ENCODE results near the gene FRMD1. TPM values are rescaled to one million over a fixed set of nuclear protein-coding genes. Genes with fewer than 3 reads are reported as not detected.

The FRMD1 gene
- polyA plus RNA-seq, 6 donors from 2014 or later, result not detected

DNA sequence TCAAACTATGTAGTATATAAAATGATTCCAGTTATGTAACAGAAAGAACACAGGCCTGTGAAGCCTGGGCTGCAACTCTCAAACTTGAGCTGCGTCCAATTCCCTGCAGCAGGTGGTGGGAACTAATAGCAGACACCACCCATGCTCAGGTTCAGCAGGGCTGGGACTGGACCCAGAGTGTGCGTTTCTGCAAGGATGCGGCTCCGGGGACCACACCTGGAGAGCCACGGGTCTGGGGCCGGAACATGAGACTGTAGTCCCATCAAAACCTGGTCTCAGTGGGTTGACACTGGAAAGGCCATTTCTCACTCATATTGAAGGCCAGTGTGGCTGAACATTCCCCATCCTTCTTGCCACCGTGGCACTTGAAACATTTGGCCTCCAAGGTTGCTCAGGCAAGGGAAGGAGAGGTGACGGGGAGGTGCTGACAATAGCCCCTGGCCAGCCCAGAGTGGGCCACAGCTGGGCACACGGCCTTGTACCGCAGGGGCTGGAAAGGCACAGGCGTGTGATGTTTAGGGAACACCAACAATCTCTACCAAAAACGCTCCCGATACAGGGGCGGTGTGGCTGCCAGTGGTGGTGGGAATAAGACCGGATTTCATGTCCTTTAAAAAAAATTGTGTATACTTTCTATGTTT lies 38.0 kb downstream of the FRMD1 start:
- Mint-ChIP-seq H3K4me1 (peaks cover 0 to 2% (median 0%) of the 10 kb centered on the region in 3 donors), H3K9me3 (peaks cover 7 to 49% (median 40%) of the 10 kb centered on the region in 7 donors), H3K36me3 (peaks cover 12% of the 10 kb centered on the region in 2 donors), H3K27ac (no peak overlapping the region), H3K4me3 (no peak overlapping the region), H3K27me3 (peaks cover 3 to 12% (median 6%) of the 10 kb centered on the region in 3 donors)
- no peak for ATAC-seq (ENCODE audit: low read depth in 2 of 2)
- no peak for DNase-seq

DNA sequence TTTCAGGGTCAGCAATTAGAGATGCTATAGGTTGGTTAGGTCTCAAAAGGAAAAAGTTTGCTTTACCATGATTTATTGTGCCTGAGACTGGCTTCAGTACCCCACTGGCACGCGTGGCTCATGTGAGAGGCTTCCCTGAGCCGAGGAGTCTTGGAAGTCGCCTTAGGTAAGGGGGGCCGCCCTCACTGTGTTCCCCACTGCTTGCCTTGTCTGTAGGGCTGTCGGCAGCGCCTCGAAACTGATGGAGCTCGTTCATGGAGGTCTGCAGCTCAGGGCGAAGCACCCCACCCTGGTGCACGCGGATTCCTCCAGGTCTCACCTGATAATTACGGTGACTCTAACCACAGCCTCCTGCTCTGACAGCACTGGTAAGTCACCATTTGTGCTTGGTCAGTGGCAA lies 39.2 kb downstream of the FRMD1 start:
- DNase-seq (no peak), ATAC-seq (ENCODE audit: low read depth in 2 of 2) (no peak)
- Mint-ChIP-seq H3K4me1 (peaks cover 0 to 4% (median 0%) of the 10 kb centered on the region in 3 donors), H3K9me3 (peaks cover 8 to 50% (median 41%) of the 10 kb centered on the region in 7 donors), H3K36me3 (peaks cover 13 to 16% of the 10 kb centered on the region in 2 donors), H3K4me3 (no peak overlapping the region), H3K27ac (no peak overlapping the region), H3K27me3 (peaks cover 6 to 19% (median 12%) of the 10 kb centered on the region in 3 donors)

DNA sequence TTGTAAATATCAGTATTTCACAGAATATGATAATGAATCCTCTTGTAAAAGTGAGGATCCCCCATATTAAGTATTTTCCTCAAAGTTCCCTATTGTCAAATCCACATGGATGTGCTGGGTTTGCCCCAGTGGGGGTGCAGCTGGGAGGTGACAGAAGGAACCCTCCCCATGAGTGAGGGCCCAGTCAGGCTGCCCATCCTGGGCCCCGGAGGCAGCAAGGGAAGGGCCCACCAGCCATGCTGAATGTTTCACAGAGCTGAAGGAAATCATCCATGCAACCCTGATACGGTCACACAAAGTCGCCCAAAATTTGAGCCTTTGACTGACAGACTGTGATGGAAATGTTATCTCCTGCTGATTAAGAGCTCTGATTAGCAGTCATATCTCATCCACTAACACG lies 39.7 kb downstream of the FRMD1 start:
- Mint-ChIP-seq H3K4me3 (no peak overlapping the region), H3K9me3 (peaks cover 8 to 54% (median 44%) of the 10 kb centered on the region in 7 donors), H3K27me3 (peaks cover 6 to 23% (median 12%) of the 10 kb centered on the region in 3 donors), H3K27ac (no peak overlapping the region), H3K4me1 (peaks cover 0 to 4% (median 0%) of the 10 kb centered on the region in 3 donors), H3K36me3 (peaks cover 13 to 16% of the 10 kb centered on the region in 2 donors)
- no peak for DNase-seq
- ATAC-seq (ENCODE audit: low read depth in 2 of 2), result no peak

DNA sequence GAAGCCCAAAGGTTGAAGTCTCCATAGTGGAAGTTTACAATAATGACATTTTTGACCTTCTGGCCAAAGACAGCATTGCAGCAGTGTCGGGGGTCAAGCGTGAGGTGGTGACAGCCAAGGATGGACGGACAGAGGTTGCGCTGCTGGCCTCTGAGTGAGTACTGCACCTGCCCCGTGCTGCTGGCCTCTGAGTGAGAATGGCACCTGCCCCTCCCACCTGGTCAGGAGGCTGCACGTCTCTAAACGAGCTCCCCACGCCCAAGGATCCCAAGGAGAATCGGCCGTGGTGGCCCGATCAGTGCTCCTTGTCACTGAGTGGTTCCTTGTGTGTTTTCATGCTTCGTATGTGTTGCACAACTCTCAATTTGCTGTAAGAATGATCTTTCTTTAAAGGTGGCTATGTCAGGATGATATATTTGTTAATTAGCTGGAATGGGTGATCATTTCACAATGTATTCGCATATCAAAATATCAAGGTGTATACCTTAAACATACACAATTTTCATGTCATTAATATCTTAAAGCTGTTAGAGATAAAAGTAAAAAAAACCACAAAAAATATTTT lies 40.4 kb downstream of the FRMD1 start:
- H3K27ac Mint-ChIP-seq, result peak overlapping the region in 1 of 6 donors; percentile 44
- no peak for ATAC-seq (ENCODE audit: low read depth in 2 of 2)
- peaks cover 9 to 26% (median 16%) of the 10 kb centered on the region in 3 donors for H3K27me3 Mint-ChIP-seq
- H3K9me3 Mint-ChIP-seq, result peaks cover 11 to 58% (median 47%) of the 10 kb centered on the region in 7 donors
- peaks cover 13 to 19% of the 10 kb centered on the region in 2 donors for H3K36me3 Mint-ChIP-seq
- H3K4me1 Mint-ChIP-seq, result peaks cover 0 to 4% (median 0%) of the 10 kb centered on the region in 3 donors
- no peak overlapping the region for H3K4me3 Mint-ChIP-seq
- no peak for DNase-seq

DNA sequence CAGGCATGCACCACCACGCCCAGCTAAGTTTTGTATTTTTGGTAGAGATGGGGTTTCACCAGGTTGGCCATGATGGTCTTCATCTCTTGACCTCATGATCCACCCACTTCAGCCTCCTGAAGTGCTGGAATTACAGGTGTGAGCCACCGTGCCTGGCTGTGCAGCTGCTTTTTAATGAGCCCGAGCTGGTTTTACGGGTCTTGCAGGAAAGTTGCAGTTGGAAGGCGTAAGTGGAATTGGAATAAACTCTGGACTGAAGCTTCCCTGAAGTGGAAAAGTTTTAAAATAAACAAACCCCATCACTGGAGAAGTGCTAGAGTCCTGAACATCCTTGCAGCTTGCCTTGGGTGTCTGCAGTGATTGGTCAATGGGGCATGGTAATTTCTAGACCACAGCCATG lies 41.2 kb downstream of the FRMD1 start:
- H3K27me3 Mint-ChIP-seq, result peaks cover 13 to 31% (median 19%) of the 10 kb centered on the region in 3 donors
- DNase-seq, result no peak

DNA sequence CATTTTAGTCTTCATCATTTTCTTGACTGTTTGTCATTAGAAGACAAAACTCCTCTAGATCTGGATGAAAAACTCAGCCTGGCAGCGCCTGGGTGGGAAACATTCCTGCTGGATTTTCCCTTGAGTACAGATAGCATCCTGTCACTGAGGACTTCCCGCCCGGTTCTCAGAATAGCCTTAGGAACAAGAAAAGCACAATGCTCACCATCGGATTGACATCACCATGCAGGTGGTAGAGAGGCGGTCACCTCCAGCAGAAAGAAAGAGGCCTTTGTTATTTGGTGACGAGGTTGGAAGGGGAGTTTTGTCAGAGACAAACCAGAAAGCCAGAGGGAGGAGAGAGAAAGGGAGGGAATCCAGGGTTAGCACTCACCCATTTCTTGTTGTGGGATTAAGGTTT lies 41.8 kb downstream of the FRMD1 start:
- ATAC-seq (ENCODE audit: low read depth in 2 of 2) (no peak), DNase-seq (no peak)
- Mint-ChIP-seq H3K27me3 (peaks cover 15 to 31% (median 19%) of the 10 kb centered on the region in 3 donors), H3K27ac (no peak overlapping the region), H3K4me3 (no peak overlapping the region), H3K36me3 (peaks cover 13 to 23% of the 10 kb centered on the region in 2 donors), H3K9me3 (peaks cover 12 to 58% (median 47%) of the 10 kb centered on the region in 7 donors), H3K4me1 (peaks cover 0 to 4% (median 0%) of the 10 kb centered on the region in 3 donors)

More for the DNA sequence above, 41.2 kb downstream of the FRMD1 start:
- no peak overlapping the region for H3K4me3 Mint-ChIP-seq
- ATAC-seq (ENCODE audit: low read depth in 2 of 2), result no peak
- H3K4me1 Mint-ChIP-seq, result peaks cover 0 to 4% (median 0%) of the 10 kb centered on the region in 3 donors
- peaks cover 12 to 59% (median 50%) of the 10 kb centered on the region in 7 donors for H3K9me3 Mint-ChIP-seq
- H3K36me3 Mint-ChIP-seq, result peaks cover 13 to 23% of the 10 kb centered on the region in 2 donors
- no peak overlapping the region for H3K27ac Mint-ChIP-seq

DNA sequence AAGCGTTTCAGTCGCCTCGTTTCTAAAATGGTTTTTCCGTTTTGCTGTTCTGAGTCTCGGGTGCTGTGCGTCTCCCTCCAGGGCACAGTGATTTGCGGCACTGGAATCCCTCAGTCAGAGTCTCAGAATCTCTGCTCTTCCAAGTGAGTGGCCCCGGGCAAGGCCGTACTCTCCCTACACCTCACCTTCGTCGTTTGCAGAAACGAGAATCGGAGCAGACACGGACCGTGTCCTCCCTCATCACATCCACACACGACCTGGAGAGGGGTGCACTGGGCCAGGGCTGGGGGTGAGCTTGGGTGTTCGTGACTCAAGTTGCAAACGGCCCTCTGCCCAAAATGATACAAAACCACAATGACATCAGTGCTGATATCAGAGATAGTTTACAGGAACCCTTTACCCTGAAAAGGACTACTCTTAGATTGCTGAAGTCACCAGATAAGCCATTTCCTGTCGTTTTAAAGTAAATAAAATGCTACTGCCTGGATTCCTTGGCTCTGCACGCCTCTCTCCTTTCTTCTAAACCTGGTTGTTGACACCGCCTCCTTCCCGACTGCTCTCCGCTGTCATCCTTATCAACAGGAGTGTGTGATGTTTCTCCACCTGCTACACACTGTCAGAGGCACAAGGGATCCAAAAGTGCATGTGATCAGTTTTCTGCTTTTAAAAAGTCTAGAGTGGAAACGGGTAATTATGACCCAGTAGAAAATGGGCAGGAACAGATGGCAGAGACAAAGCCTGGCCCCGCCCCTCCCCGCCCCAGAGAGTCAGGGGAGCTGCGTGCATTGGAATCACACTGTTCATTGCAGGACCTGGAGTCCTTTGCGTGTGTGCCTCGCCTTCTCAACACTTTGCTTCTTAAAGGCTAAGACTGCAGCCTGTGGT lies 43.1 kb downstream of the FRMD1 start:
- H3K36me3 Mint-ChIP-seq, result peaks cover 13 to 23% of the 10 kb centered on the region in 2 donors
- peaks cover 12 to 55% (median 44%) of the 10 kb centered on the region in 7 donors for H3K9me3 Mint-ChIP-seq
- H3K27ac Mint-ChIP-seq, result no peak overlapping the region
- H3K4me1 Mint-ChIP-seq, result peaks cover 0 to 4% (median 0%) of the 10 kb centered on the region in 3 donors
- DNase-seq, result no peak
- peak overlapping the region in 3 of 8 donors; percentile 43 to 66 (median 58) for H3K4me3 Mint-ChIP-seq
- H3K27me3 Mint-ChIP-seq, result peaks cover 18 to 40% (median 19%) of the 10 kb centered on the region in 3 donors
- no peak for ATAC-seq (ENCODE audit: low read depth in 2 of 2)

DNA sequence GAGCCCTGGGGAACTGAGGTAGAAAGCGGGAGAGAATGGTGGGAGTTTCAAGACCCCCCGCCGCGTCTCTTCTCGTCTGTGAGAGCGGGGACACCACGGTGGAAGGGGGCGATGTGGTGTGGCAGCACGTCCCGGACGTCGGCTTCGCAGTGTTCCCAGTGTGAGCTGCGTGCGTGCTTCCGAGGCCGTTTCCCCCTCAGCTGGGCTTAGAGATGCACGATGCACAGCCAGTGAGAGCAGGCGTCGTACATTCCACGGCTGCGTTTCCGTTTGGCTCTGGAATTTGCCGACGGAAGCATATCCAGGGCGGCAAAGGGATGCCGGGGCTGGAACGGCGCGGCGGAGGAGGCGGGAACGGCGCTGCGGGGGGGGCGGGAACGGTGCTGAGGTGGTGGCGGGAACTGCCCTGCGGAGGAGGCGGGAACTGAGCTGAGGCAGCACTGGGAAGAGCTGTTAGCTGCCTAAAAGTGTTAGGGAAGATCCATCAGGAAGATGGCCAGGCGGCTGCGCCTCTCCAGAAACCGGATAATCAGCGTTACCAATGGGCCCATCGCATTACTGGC lies 43.8 kb downstream of the FRMD1 start:
- H3K4me1 Mint-ChIP-seq, result peaks cover 0 to 4% (median 0%) of the 10 kb centered on the region in 3 donors
- H3K4me3 Mint-ChIP-seq, result peak overlapping the region in 4 of 8 donors; percentile 9 to 74 (median 40)
- H3K27me3 Mint-ChIP-seq, result peaks cover 18 to 40% (median 19%) of the 10 kb centered on the region in 3 donors
- DNase-seq (no peak), ATAC-seq (ENCODE audit: low read depth in 2 of 2) (no peak)
- peaks cover 12 to 49% (median 39%) of the 10 kb centered on the region in 7 donors for H3K9me3 Mint-ChIP-seq
- no peak overlapping the region for H3K27ac Mint-ChIP-seq
- H3K36me3 Mint-ChIP-seq, result peaks cover 13 to 23% of the 10 kb centered on the region in 2 donors

DNA sequence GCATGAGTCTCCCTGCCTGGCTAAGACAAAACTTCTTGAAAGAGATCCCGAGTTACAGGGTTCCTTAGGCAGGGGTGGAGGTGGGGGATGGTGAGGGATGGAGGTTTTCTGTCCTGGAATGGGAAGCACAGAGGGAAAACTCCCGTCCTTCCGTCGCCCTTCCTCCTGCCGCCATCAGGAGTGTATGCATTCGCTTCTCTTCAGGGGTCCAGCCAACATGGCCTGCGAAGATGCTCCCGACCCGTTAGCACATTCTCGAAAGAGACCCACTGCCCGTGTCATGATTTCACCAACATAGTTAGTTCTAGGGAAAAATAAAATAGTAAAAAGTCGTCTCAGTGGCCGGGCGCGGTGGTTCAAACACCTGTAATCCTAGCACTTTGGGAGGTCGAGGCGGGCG lies 44.5 kb downstream of the FRMD1 start:
- H3K4me3 Mint-ChIP-seq, result peak overlapping the region in 2 of 8 donors; percentile 47 to 74
- H3K9me3 Mint-ChIP-seq, result peaks cover 12 to 44% (median 34%) of the 10 kb centered on the region in 7 donors
- peaks cover 0 to 4% (median 0%) of the 10 kb centered on the region in 3 donors for H3K4me1 Mint-ChIP-seq
- peaks cover 18 to 40% (median 19%) of the 10 kb centered on the region in 3 donors for H3K27me3 Mint-ChIP-seq
- ATAC-seq (ENCODE audit: low read depth in 2 of 2) (no peak), DNase-seq (no peak)
- no peak overlapping the region for H3K27ac Mint-ChIP-seq
- peaks cover 13 to 23% of the 10 kb centered on the region in 2 donors for H3K36me3 Mint-ChIP-seq

DNA sequence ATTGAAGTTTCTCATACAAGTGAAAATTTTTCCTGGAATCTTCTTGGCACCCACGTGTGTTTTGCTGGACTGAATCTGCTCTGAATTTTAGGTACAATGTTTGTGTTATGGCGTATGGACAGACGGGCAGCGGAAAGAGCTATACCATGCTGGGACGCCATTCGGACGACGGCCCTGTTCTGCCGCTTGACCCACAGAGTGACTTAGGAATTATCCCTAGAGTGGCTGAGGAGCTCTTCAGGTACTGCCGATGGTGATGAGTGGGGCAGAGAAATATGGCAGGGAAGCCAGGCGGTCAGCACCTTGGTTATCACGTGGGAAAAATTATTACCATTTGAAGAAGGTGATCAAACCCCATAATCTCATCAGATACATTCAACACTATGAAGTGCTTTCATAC lies 45.2 kb downstream of the FRMD1 start:
- Mint-ChIP-seq H3K4me1 (peaks cover 0 to 4% (median 0%) of the 10 kb centered on the region in 3 donors), H3K27ac (no peak overlapping the region), H3K9me3 (peaks cover 12 to 39% (median 28%) of the 10 kb centered on the region in 7 donors), H3K36me3 (peaks cover 13 to 22% of the 10 kb centered on the region in 2 donors), H3K4me3 (no peak overlapping the region), H3K27me3 (peaks cover 18 to 40% (median 19%) of the 10 kb centered on the region in 3 donors)
- DNase-seq (no peak), ATAC-seq (ENCODE audit: low read depth in 2 of 2) (no peak)

DNA sequence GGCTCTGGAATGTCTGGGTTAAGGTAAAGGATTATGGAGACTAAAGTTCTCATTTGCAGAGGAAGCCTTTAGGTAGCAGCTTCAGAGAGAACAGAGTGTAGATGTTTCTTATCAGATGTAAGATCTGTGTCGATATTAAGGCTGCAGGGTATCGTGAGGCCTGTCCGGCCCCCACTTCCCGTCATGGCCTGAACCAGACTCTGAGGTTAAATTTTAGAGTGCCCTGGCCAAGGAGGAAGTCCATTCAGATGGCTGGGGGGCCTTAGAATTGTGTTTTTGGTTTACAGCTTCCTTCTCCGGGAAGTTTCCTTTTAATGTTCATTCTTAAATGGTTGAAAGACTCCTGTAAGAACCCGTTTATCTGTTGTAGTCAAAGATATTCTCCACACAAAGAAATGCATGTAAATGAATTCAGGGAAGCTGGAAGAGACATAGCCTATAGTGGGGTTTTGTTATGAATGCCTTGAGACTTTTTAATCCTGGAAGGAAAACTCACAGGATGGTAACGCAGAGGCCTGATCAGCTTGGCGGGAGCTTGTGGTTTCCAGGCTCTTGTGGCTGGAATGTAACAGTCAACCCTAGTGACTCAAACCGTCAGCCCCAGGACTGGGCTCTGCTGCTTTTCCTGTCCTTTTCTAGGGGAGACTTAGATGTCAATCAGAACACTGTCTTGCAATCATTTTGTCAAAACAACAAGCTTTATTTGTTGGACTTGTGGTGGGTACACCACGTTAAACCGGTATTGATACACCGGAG lies 46.8 kb downstream of the FRMD1 start:
- H3K27ac Mint-ChIP-seq, result no peak overlapping the region
- peaks cover 0 to 4% (median 0%) of the 10 kb centered on the region in 3 donors for H3K4me1 Mint-ChIP-seq
- DNase-seq, result no peak
- no peak for ATAC-seq (ENCODE audit: low read depth in 2 of 2)
- H3K27me3 Mint-ChIP-seq, result peaks cover 18 to 37% (median 19%) of the 10 kb centered on the region in 3 donors
- no peak overlapping the region for H3K4me3 Mint-ChIP-seq
- H3K36me3 Mint-ChIP-seq, result peaks cover 5 to 15% of the 10 kb centered on the region in 2 donors
- H3K9me3 Mint-ChIP-seq, result peaks cover 5 to 25% (median 18%) of the 10 kb centered on the region in 7 donors

DNA sequence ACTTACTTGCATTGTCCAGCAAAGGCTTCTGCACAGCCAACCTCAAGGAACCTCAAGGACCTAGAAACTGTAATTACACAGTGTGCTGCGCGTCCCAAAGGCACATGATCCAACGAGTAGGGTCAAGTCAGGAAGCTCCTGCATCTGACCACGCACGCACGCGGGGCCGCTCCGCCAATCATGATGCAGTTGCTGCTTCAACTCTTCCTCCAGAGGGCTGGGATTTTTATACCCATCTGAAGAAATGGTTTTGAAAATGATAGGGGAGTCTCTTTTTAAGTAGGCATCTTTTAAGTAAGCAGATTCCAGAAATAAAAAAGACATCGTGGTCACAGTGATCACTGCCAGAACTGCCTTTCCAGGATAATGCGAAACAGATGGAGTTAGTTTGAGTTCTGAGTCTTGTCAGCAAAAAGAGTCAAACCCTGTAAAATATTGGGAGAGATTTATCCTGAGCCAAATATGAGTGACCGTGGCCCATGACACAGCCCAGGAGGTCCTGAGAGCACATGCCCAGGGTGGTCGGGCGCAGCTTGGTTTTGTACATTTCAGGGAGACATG lies 47.5 kb downstream of the FRMD1 start:
- H3K27me3 Mint-ChIP-seq, result peaks cover 18 to 37% (median 18%) of the 10 kb centered on the region in 3 donors
- H3K4me3 Mint-ChIP-seq, result no peak overlapping the region
- H3K27ac Mint-ChIP-seq, result no peak overlapping the region
- DNase-seq, result no peak
- ATAC-seq (ENCODE audit: low read depth in 2 of 2), result no peak
- H3K36me3 Mint-ChIP-seq, result peaks cover 4 to 15% of the 10 kb centered on the region in 2 donors
- H3K9me3 Mint-ChIP-seq, result peaks cover 4 to 20% (median 17%) of the 10 kb centered on the region in 7 donors
- H3K4me1 Mint-ChIP-seq, result peaks cover 0 to 4% (median 0%) of the 10 kb centered on the region in 3 donors
